Fibroblast of skin of abdomen (primary cell): ENCODE data around the gene CCDC73.
A peak's percentile ranks its signal among the peaks of the same experiment; 100 is the strongest.
"Not testable (repeated sequence)": the region's sequence is repeated elsewhere in the genome, so short reads cannot be mapped to it uniquely, and the experiment has no call there.

Experiments used
- DNase-seq: peaks from one replicate; pipeline ENCODE4 v3.0.0-alpha.2; 2013

CCDC73 gene

GRCh38 chr11:32792948-32793475, 1.4 kb downstream of the CCDC73 start:
- DNase-seq, result peak; percentile 30

GRCh38 chr11:32792111-32792947, 2.1 kb downstream of the CCDC73 start:
- no peak for DNase-seq

GRCh38 chr11:32790916-32791315, 3.5 kb downstream of the CCDC73 start:
- DNase-seq, result no peak

GRCh38 chr11:32786811-32787210, 7.7 kb downstream of the CCDC73 start:
- DNase-seq, result no peak

- no peak for DNase-seq
Measured at GRCh38 chr11:32785262-32785661, 9.2 kb downstream of the CCDC73 start.

- no peak for DNase-seq
Measured at GRCh38 chr11:32781721-32782120, 12.7 kb downstream of the CCDC73 start.

GRCh38 chr11:32780839-32781238, 13.6 kb downstream of the CCDC73 start:
- DNase-seq, result not testable (repeated sequence)

- no peak for DNase-seq
Measured at GRCh38 chr11:32779136-32779535, 15.3 kb downstream of the CCDC73 start.

- no peak for DNase-seq
Measured at GRCh38 chr11:32775908-32776307, 18.6 kb downstream of the CCDC73 start.

- DNase-seq, result no peak
Measured at GRCh38 chr11:32774081-32774480, 20.4 kb downstream of the CCDC73 start.

- no peak for DNase-seq
Measured at GRCh38 chr11:32772731-32773130, 21.7 kb downstream of the CCDC73 start.

GRCh38 chr11:32761774-32762173, 32.7 kb downstream of the CCDC73 start:
- not testable (repeated sequence) for DNase-seq

- DNase-seq, result no peak
Measured at GRCh38 chr11:32758291-32758690, 36.2 kb downstream of the CCDC73 start.

GRCh38 chr11:32753181-32753580, 41.3 kb downstream of the CCDC73 start:
- not testable (repeated sequence) for DNase-seq

GRCh38 chr11:32752001-32752400, 42.5 kb downstream of the CCDC73 start:
- no peak for DNase-seq

GRCh38 chr11:32751381-32751780, 43.1 kb downstream of the CCDC73 start:
- no peak for DNase-seq

GRCh38 chr11:32729976-32730375, 64.5 kb downstream of the CCDC73 start:
- peak; percentile 30 for DNase-seq

GRCh38 chr11:32723332-32723731, 71.1 kb downstream of the CCDC73 start:
- DNase-seq, result no peak

GRCh38 chr11:32722255-32722654, 72.2 kb downstream of the CCDC73 start:
- no peak for DNase-seq

GRCh38 chr11:32713496-32713895, 81.0 kb downstream of the CCDC73 start:
- DNase-seq, result no peak

- DNase-seq, result not testable (repeated sequence)
Measured at GRCh38 chr11:32708978-32709377, 85.5 kb downstream of the CCDC73 start.

GRCh38 chr11:32706985-32707741, 87.3 kb downstream of the CCDC73 start:
- DNase-seq, result peak; percentile 75

GRCh38 chr11:32705309-32706033, 89.0 kb downstream of the CCDC73 start:
- DNase-seq, result no peak
